ENCODE data around the gene DPH6. TPM values are rescaled to one million over a fixed set of nuclear protein-coding genes. Genes with fewer than 3 reads are reported as not detected.

The DPH6 gene
- total and polyA plus RNA-seq, 2 experiments from 2014 or later: 11.3 to 14.4 TPM

GRCh38 chr15:35349916-35350315, 196.0 kb downstream of the DPH6 start:
- Histone ChIP-seq H3K4me1 (ENCODE audit: insufficient read depth) (no peaks in the 10 kb centered on the region), H3K4me2 (no peak overlapping the region), H3K79me2 (no peaks in the 10 kb centered on the region), H3K4me3 (no peak overlapping the region), H2AFZ (no peak overlapping the region), H4K20me1 (ENCODE audit: insufficient read depth, poor library complexity, severe bottlenecking) (no peaks in the 10 kb centered on the region), H3K27ac (no peak overlapping the region), H3K36me3 (replicated peaks; ENCODE audit: insufficient read depth, low read depth) (no peaks in the 10 kb centered on the region), H3K9me2 (replicated peaks; ENCODE audit: insufficient read depth) (no peaks in the 10 kb centered on the region), H3K9me3 (ENCODE audit: low read depth) (no peaks in the 10 kb centered on the region), H3K27me3 (no peaks in the 10 kb centered on the region)
- WGBS (ENCODE audit: low lambda C conversion rate, missing lambda C conversion rate): 79% methylated on average over 3 of the region's 3 CpGs
- no peak for TF ChIP-seq EZH2phosphoT487 (IDR thresholded peaks at IDR 0.05; ENCODE audit: low read depth, severe bottlenecking, unreplicated experiment)
- TF ChIP-seq CTCF (IDR thresholded peaks at IDR 0.05; ENCODE audit: poor library complexity): no peak
- TF ChIP-seq EZH2 (IDR thresholded peaks at IDR 0.05; ENCODE audit: borderline replicate concordance): no peak
- no peak for DNase-seq (ENCODE audit: low spot score)

- H3K79me2 ChIP-seq: no peaks in the 10 kb centered on the region
- no peak for TF ChIP-seq CTCF (IDR thresholded peaks at IDR 0.05; ENCODE audit: poor library complexity)
- TF ChIP-seq EZH2 (IDR thresholded peaks at IDR 0.05; ENCODE audit: borderline replicate concordance): no peak
- TF ChIP-seq EZH2phosphoT487 (IDR thresholded peaks at IDR 0.05; ENCODE audit: low read depth, severe bottlenecking, unreplicated experiment): no peak
- no peak overlapping the region for H3K4me2 ChIP-seq
- no peaks in the 10 kb centered on the region for H3K9me3 ChIP-seq (ENCODE audit: low read depth)
- H3K27ac ChIP-seq: no peak overlapping the region
- no peaks in the 10 kb centered on the region for H3K27me3 ChIP-seq
- no peaks in the 10 kb centered on the region for H3K36me3 ChIP-seq (replicated peaks; ENCODE audit: insufficient read depth, low read depth)
- no peaks in the 10 kb centered on the region for H4K20me1 ChIP-seq (ENCODE audit: insufficient read depth, poor library complexity, severe bottlenecking)
- DNase-seq (ENCODE audit: low spot score): no peak
- H3K4me3 ChIP-seq: no peak overlapping the region
- no peaks in the 10 kb centered on the region for H3K9me2 ChIP-seq (replicated peaks; ENCODE audit: insufficient read depth)
- 76% methylated on average over 3 of the region's 3 CpGs for WGBS (ENCODE audit: low lambda C conversion rate, missing lambda C conversion rate)
- H2AFZ ChIP-seq: no peak overlapping the region
- no peaks in the 10 kb centered on the region for H3K4me1 ChIP-seq (ENCODE audit: insufficient read depth)
Observed at GRCh38 chr15:35330916-35331315, 215.0 kb downstream of the DPH6 start.

GRCh38 chr15:35330048-35330695, 215.8 kb downstream of the DPH6 start:
- H3K27me3 ChIP-seq: no peaks in the 10 kb centered on the region
- no peaks in the 10 kb centered on the region for H3K4me1 ChIP-seq (ENCODE audit: insufficient read depth)
- H2AFZ ChIP-seq: no peak overlapping the region
- no peaks in the 10 kb centered on the region for H3K36me3 ChIP-seq (replicated peaks; ENCODE audit: insufficient read depth, low read depth)
- DNase-seq (ENCODE audit: low spot score): no peak
- no peaks in the 10 kb centered on the region for H3K9me2 ChIP-seq (replicated peaks; ENCODE audit: insufficient read depth)
- H3K4me2 ChIP-seq: no peak overlapping the region
- H3K27ac ChIP-seq: no peak overlapping the region
- H4K20me1 ChIP-seq (ENCODE audit: insufficient read depth, poor library complexity, severe bottlenecking): no peaks in the 10 kb centered on the region
- H3K4me3 ChIP-seq: no peak overlapping the region
- TF ChIP-seq EZH2phosphoT487 (IDR thresholded peaks at IDR 0.05; ENCODE audit: low read depth, severe bottlenecking, unreplicated experiment) (no peak), CTCF (IDR thresholded peaks at IDR 0.05; ENCODE audit: poor library complexity) (no peak), EZH2 (IDR thresholded peaks at IDR 0.05; ENCODE audit: borderline replicate concordance) (no peak)
- no peaks in the 10 kb centered on the region for H3K9me3 ChIP-seq (ENCODE audit: low read depth)
- H3K79me2 ChIP-seq: no peaks in the 10 kb centered on the region
- 81% methylated on average over 6 of the region's 6 CpGs for WGBS (ENCODE audit: low lambda C conversion rate, missing lambda C conversion rate)
